Measurements from ENCODE around the gene PTHLH. TPM values are rescaled to one million over a fixed set of nuclear protein-coding genes. Genes with fewer than 3 reads are reported as not detected.
A peak's percentile ranks its signal among the peaks of the same experiment; 100 is the strongest.

The PTHLH gene
- total RNA-seq, 1 donor from 2014 or later = 1.3 TPM

DNA sequence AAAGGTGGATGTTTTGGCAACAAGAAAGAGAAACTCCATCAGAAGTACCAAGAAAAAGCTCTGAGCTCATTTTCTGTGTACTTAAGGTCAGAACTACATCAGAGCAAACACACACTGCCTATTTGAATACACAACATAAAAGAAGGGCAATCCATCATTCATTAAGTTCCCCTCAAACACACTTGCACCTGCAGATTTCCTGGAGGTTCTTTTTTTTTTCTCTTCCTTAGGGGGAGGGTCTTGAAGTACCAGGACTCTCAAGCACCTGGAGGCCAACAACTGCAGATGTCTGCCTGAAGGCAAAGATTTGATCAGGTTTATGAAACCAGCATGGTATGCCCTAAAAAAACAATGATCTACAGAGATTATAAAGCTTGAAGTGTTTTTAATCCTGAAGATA is 26.1 kb upstream of the PTHLH start:
- Mint-ChIP-seq H3K27me3 (peaks cover 3% of the 10 kb centered on the region), H3K9me3 (ENCODE audit: low read depth) (no peaks in the 10 kb centered on the region)
- TF ChIP-seq, protein P1, sequence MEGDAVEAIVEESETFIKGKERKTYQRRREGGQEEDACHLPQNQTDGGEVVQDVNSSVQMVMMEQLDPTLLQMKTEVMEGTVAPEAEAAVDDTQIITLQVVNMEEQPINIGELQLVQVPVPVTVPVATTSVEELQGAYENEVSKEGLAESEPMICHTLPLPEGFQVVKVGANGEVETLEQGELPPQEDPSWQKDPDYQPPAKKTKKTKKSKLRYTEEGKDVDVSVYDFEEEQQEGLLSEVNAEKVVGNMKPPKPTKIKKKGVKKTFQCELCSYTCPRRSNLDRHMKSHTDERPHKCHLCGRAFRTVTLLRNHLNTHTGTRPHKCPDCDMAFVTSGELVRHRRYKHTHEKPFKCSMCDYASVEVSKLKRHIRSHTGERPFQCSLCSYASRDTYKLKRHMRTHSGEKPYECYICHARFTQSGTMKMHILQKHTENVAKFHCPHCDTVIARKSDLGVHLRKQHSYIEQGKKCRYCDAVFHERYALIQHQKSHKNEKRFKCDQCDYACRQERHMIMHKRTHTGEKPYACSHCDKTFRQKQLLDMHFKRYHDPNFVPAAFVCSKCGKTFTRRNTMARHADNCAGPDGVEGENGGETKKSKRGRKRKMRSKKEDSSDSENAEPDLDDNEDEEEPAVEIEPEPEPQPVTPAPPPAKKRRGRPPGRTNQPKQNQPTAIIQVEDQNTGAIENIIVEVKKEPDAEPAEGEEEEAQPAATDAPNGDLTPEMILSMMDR (IDR thresholded peaks at IDR 0.05; ENCODE audit: unreplicated experiment) = no peak

DNA sequence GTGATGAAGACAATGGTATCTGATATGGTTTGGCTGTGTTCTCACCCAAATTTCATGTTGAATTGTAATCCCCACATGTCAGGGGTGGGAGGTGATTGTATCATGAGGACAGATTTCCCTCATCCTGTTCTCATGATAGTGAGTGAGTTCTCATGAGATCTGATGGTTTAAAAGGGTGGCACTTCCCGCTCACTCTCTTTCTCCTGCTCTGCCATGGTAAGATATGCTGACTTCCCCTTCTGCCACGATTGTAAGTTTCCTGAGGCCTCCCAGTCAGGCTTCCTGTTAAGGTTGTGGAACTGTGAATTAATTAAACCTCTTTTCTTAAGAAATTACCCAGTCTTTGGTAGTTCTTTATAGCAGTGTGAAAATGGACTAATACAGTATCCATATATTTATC is 25.6 kb upstream of the PTHLH start:
- H3K27me3 Mint-ChIP-seq = peaks cover 3% of the 10 kb centered on the region
- no peak overlapping the region for H3K4me3 Mint-ChIP-seq (ENCODE audit: low read depth)
- peaks cover 6% of the 10 kb centered on the region for H3K4me1 Mint-ChIP-seq (ENCODE audit: low read depth)
- no peaks in the 10 kb centered on the region for H3K9me3 Mint-ChIP-seq (ENCODE audit: low read depth)
- TF ChIP-seq, protein P1 (IDR thresholded peaks at IDR 0.05; ENCODE audit: unreplicated experiment) = no peak
- DNase-seq (ENCODE audit: low spot score, unreplicated experiment) = no peak
- peak overlapping the region; percentile 22 for H3K27ac Mint-ChIP-seq
- no peaks in the 10 kb centered on the region for H3K36me3 Mint-ChIP-seq (ENCODE audit: insufficient read depth)

More for the DNA sequence above, 26.1 kb upstream of the PTHLH start:
- peaks cover 6% of the 10 kb centered on the region for H3K4me1 Mint-ChIP-seq (ENCODE audit: low read depth)
- no peaks in the 10 kb centered on the region for H3K36me3 Mint-ChIP-seq (ENCODE audit: insufficient read depth)
- no peak overlapping the region for H3K4me3 Mint-ChIP-seq (ENCODE audit: low read depth)
- H3K27ac Mint-ChIP-seq = peak overlapping the region; percentile 22
- DNase-seq (ENCODE audit: low spot score, unreplicated experiment) = no peak

DNA sequence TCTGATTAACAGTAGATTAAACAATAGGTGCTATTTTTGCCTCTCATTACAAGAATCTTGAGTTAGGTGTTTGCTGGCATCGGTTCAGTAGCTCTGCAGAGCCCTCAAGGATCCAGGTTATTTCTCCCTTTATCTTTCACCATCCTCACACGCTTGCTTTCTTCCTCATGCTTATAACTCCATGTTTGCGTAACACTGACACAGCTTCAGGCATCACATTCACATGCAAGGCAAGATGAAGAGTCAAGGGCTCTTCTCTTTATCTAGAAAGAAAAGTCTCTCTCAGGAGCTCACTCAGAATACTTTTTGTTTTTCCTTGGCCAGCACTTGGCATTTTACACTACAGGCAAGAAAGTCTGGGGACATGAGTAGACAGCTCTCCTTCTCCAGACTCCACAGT is 24.2 kb upstream of the PTHLH start:
- peaks cover 6% of the 10 kb centered on the region for H3K4me1 Mint-ChIP-seq (ENCODE audit: low read depth)
- no peaks in the 10 kb centered on the region for H3K36me3 Mint-ChIP-seq (ENCODE audit: insufficient read depth)
- no peak overlapping the region for H3K4me3 Mint-ChIP-seq (ENCODE audit: low read depth)
- no peak for DNase-seq (ENCODE audit: low spot score, unreplicated experiment)
- TF ChIP-seq, protein P1 (IDR thresholded peaks at IDR 0.05; ENCODE audit: unreplicated experiment) = no peak
- H3K27ac Mint-ChIP-seq = no peak overlapping the region
- no peaks in the 10 kb centered on the region for H3K9me3 Mint-ChIP-seq (ENCODE audit: low read depth)
- H3K27me3 Mint-ChIP-seq = peaks cover 3% of the 10 kb centered on the region

DNA sequence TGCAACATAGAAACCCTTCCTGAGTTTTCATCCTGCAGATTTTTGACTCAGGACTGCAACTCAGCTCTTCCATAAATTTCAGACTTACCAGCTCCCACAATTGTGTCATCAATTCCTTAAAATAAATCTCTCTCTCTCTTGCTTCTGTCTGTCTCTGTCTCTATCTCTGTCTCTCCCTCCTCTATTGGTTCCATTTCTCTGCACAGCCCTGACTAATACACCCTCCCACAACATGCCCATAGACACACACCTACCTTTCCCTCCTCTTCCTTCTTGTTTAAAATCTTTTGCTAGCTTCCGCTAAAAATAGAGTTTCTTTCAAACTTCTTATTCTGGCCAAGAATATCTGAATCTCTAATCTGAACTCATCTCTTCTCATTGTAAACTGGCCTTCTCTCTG is 22.9 kb upstream of the PTHLH start:
- Mint-ChIP-seq H3K27ac (no peak overlapping the region), H3K36me3 (ENCODE audit: insufficient read depth) (no peaks in the 10 kb centered on the region), H3K4me3 (ENCODE audit: low read depth) (no peak overlapping the region), H3K9me3 (ENCODE audit: low read depth) (no peaks in the 10 kb centered on the region), H3K4me1 (ENCODE audit: low read depth) (peaks cover 6% of the 10 kb centered on the region), H3K27me3 (peaks cover 3% of the 10 kb centered on the region)
- DNase-seq (ENCODE audit: low spot score, unreplicated experiment) = no peak
- TF ChIP-seq, protein P1 (IDR thresholded peaks at IDR 0.05; ENCODE audit: unreplicated experiment) = no peak

DNA sequence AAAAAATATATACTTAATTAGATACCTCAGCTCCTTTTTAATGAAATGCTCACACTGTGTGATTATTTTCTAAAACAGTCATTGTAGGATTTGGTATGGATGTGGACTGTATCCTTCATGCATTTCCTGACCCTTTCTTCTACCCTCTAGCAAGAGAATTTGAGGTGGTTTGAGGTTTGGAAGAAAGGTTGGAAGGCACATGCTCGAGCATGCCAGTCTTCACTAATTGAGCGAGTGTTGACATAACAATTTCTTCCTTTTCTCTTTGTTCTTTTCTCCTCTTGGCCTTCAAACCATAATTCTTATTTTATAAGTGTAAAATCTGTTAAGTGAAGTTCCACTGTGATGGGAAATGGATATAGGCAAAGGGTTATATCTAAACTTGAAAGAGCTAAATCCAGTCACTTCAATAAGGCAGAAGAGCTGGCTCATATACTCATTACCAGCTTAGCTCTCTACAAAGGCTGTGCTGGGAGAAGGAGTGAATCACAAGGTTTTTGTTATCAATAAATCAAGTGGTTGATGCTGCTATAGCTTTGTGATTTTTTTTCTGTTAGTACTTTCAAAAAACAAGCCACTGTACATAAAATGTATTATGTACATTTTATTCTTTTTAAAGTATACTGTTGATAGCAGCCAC is 16.2 kb upstream of the PTHLH start:
- DNase-seq (ENCODE audit: low spot score, unreplicated experiment) = no peak
- no peaks in the 10 kb centered on the region for H3K36me3 Mint-ChIP-seq (ENCODE audit: insufficient read depth)
- TF ChIP-seq, protein P1 (IDR thresholded peaks at IDR 0.05; ENCODE audit: unreplicated experiment) = no peak
- peaks cover 2% of the 10 kb centered on the region for H3K4me1 Mint-ChIP-seq (ENCODE audit: low read depth)
- H3K27ac Mint-ChIP-seq = no peak overlapping the region
- H3K9me3 Mint-ChIP-seq (ENCODE audit: low read depth) = no peaks in the 10 kb centered on the region
- no peak overlapping the region for H3K4me3 Mint-ChIP-seq (ENCODE audit: low read depth)
- H3K27me3 Mint-ChIP-seq = peaks cover 3% of the 10 kb centered on the region
